HEK293 (cell line): ENCODE data around the gene PPP1R11.

Experiments
- AEBP2 ChIP-seq: fragments of 450-650 bp; formaldehyde crosslinking; IDR thresholded peaks from 2 replicates; pipeline ENCODE4 v1.5.1; 2016; ENCODE audit warnings: missing biosample characterization, missing genetic modification characterization, borderline replicate concordance
- HOXC10 ChIP-seq: sonication (generic); formaldehyde crosslinking; IDR thresholded peaks from 2 replicates; pipeline ENCODE4 v1.8.1; 2023; ENCODE audit warnings: mild to moderate bottlenecking, missing genetic modification reagents
- IKZF3 ChIP-seq: fragments of 450-650 bp; IDR thresholded peaks from 2 replicates; pipeline ENCODE4 v1.5.0; 2018; ENCODE audit warnings: missing biosample characterization, mild to moderate bottlenecking, missing genetic modification characterization, moderate library complexity
- PRDM1 ChIP-seq: fragments of 450-650 bp; formaldehyde crosslinking; IDR thresholded peaks from 2 replicates; pipeline ENCODE4; 2016; ENCODE audit warnings: missing biosample characterization, missing genetic modification characterization
- TRIM28 ChIP-seq: IDR thresholded peaks from 2 replicates; pipeline ENCODE4 v1.6.1; 2011; ENCODE audit warnings: low read length, control low read depth, borderline replicate concordance
- ZBTB7A ChIP-seq: fragments of 450-650 bp; formaldehyde crosslinking; IDR thresholded peaks from 2 replicates; pipeline ENCODE4 v1.5.1; 2016; ENCODE audit warnings: low read depth, missing biosample characterization, missing genetic modification characterization
- ZEB2 ChIP-seq: fragments of 450-650 bp; formaldehyde crosslinking; IDR thresholded peaks from 2 replicates; pipeline ENCODE4 v1.5.1; 2016; ENCODE audit warnings: missing biosample characterization, missing genetic modification characterization
- ZIC2 ChIP-seq: fragments of 450-650 bp; formaldehyde crosslinking; IDR thresholded peaks from 2 replicates; pipeline ENCODE4 v1.5.1; 2016; ENCODE audit warnings: missing biosample characterization, missing genetic modification characterization
- ZNF155 ChIP-seq: fragments of 450-650 bp; formaldehyde crosslinking; IDR thresholded peaks from 2 replicates; pipeline ENCODE4 v1.5.1; 2016; ENCODE audit warnings: missing biosample characterization, missing genetic modification characterization
- ZNF169 ChIP-seq: fragments of 450-650 bp; formaldehyde crosslinking; IDR thresholded peaks from 2 replicates; pipeline ENCODE4 v1.5.1; 2016; ENCODE audit warnings: missing biosample characterization, missing genetic modification characterization
- ZNF19 ChIP-seq: fragments of 450-650 bp; formaldehyde crosslinking; IDR thresholded peaks from 2 replicates; pipeline ENCODE4; 2016; ENCODE audit warnings: missing biosample characterization, missing genetic modification characterization, low read depth
- ZNF214 ChIP-seq: fragments of 450-650 bp; formaldehyde crosslinking; IDR thresholded peaks from 2 replicates; pipeline ENCODE4 v1.5.1; 2017; ENCODE audit warnings: missing biosample characterization, mild to moderate bottlenecking, missing genetic modification characterization, borderline replicate concordance
- ZNF223 ChIP-seq: fragments of 450-650 bp; formaldehyde crosslinking; IDR thresholded peaks from 2 replicates; pipeline ENCODE4 v1.5.1; 2016; ENCODE audit warnings: missing biosample characterization, missing genetic modification characterization
- ZNF341 ChIP-seq: fragments of 450-650 bp; formaldehyde crosslinking; IDR thresholded peaks from 2 replicates; pipeline ENCODE4; 2016; ENCODE audit warnings: low read depth, missing biosample characterization, missing genetic modification characterization
- ZNF350 ChIP-seq: fragments of 450-650 bp; formaldehyde crosslinking; IDR thresholded peaks from 2 replicates; pipeline ENCODE4 v1.5.0; 2017; ENCODE audit warnings: missing biosample characterization, mild to moderate bottlenecking, missing genetic modification characterization
- ZNF37A ChIP-seq: fragments of 450-650 bp; IDR thresholded peaks from 2 replicates; pipeline ENCODE4 v1.5.1; 2018; ENCODE audit warnings: missing biosample characterization, missing genetic modification characterization
- ZNF394 ChIP-seq: fragments of 450-650 bp; formaldehyde crosslinking; IDR thresholded peaks from 2 replicates; pipeline ENCODE4 v1.5.1; 2016; ENCODE audit warnings: missing biosample characterization, missing genetic modification characterization, mild to moderate bottlenecking, moderate library complexity, borderline replicate concordance
- ZNF48 ChIP-seq: fragments of 450-650 bp; formaldehyde crosslinking; IDR thresholded peaks from 2 replicates; pipeline ENCODE4 v1.5.1; 2016; ENCODE audit warnings: missing biosample characterization, missing genetic modification characterization
- ZNF529 ChIP-seq: fragments of 450-650 bp; formaldehyde crosslinking; IDR thresholded peaks from 2 replicates; pipeline ENCODE4 v1.5.1; 2017; ENCODE audit warnings: missing genetic modification characterization, missing biosample characterization; ENCODE audit not compliant: insufficient replicate concordance
- ZNF530 ChIP-seq: fragments of 450-650 bp; formaldehyde crosslinking; IDR thresholded peaks from 2 replicates; pipeline ENCODE4 v1.5.1; 2016; ENCODE audit warnings: low read depth, missing biosample characterization, missing genetic modification characterization
- ZNF548 ChIP-seq: fragments of 450-650 bp; formaldehyde crosslinking; IDR thresholded peaks from 2 replicates; pipeline ENCODE4 v1.5.1; 2016; ENCODE audit warnings: missing biosample characterization, missing genetic modification characterization
- ZNF600 ChIP-seq: fragments of 450-650 bp; formaldehyde crosslinking; IDR thresholded peaks from 2 replicates; pipeline ENCODE4 v1.5.1; 2016; ENCODE audit warnings: missing biosample characterization, missing genetic modification characterization
- ZNF624 ChIP-seq: fragments of 450-650 bp; formaldehyde crosslinking; IDR thresholded peaks from 2 replicates; pipeline ENCODE4 v1.5.1; 2017; ENCODE audit warnings: missing biosample characterization, missing genetic modification characterization
- ZNF626 ChIP-seq: fragments of 450-650 bp; sonication (Bioruptor Pico); formaldehyde crosslinking; IDR thresholded peaks from 2 replicates; pipeline ENCODE4 v1.5.1; 2018; ENCODE audit warnings: missing biosample characterization, missing genetic modification characterization, inconsistent platforms
- ZNF629 ChIP-seq: fragments of 450-650 bp; formaldehyde crosslinking; IDR thresholded peaks from 2 replicates; pipeline ENCODE4 v1.5.1; 2017; ENCODE audit warnings: missing biosample characterization, missing genetic modification characterization
- ZNF776 ChIP-seq: fragments of 450-650 bp; formaldehyde crosslinking; IDR thresholded peaks from 2 replicates; pipeline ENCODE4 v1.5.0; 2017; ENCODE audit warnings: missing biosample characterization, missing genetic modification characterization, borderline replicate concordance
- ZNF785 ChIP-seq: fragments of 450-650 bp; formaldehyde crosslinking; IDR thresholded peaks from 2 replicates; pipeline ENCODE4 v1.5.1; 2016; ENCODE audit warnings: missing biosample characterization, missing genetic modification characterization
- TF ChIP-seq, protein P1 (sequence below): fragments of 450-650 bp; formaldehyde crosslinking; IDR thresholded peaks from 2 replicates; pipeline ENCODE4 v1.5.1; 2017; ENCODE audit warnings: missing biosample characterization, missing genetic modification characterization
- TF ChIP-seq, protein P2 (sequence below): fragments of 450-650 bp; formaldehyde crosslinking; IDR thresholded peaks from 2 replicates; pipeline ENCODE4 v1.5.1; 2016; ENCODE audit warnings: missing biosample characterization, missing genetic modification characterization
- TF ChIP-seq, protein P3 (sequence below): fragments of 450-650 bp; formaldehyde crosslinking; conservative IDR thresholded peaks from 2 replicates; pipeline ENCODE4 v1.5.1; 2016; ENCODE audit warnings: low read depth, missing biosample characterization, missing genetic modification characterization

The PPP1R11 gene

DNA sequence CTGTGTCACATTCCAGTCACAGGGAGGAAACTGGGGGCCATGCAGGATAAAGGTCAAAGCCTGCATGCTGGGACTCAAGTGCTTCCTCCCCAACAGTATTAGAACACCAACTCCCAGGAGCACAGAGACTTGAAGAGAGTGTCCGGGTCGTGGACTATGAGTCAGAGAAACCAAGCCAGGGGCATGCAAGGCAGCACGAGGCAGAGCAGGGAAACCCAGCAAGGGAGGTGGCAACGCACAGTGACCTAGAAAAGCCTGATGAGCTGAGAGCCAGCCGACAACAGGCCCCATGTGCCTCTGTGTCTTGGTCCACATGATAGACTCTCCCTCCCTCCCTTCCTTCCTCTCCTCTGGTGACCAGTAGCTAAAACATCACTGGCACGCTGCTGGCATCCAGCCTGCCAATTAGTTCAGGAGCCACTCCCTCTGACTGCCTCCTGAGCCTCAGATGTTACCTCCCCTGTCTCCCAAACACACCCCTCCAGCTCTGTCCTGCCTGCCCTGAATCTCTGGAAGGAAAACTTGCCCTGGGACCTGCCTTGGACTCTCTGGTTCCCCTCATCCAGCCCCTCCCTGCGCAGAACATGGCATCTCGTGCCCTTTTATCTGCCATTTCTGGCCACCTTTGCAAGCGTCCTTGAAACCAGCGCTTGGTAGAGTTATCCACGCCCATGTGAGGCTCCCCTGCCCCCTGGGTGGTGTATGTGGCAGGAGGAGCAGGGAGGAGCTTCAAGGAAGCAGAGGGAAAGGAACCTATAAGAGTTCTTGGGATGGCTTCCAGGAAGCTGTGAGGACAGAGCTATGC is 24.8 kb downstream of the PPP1R11 start (continued):
- no peak for TF ChIP-seq HOXC10
- TF ChIP-seq, protein P1, sequence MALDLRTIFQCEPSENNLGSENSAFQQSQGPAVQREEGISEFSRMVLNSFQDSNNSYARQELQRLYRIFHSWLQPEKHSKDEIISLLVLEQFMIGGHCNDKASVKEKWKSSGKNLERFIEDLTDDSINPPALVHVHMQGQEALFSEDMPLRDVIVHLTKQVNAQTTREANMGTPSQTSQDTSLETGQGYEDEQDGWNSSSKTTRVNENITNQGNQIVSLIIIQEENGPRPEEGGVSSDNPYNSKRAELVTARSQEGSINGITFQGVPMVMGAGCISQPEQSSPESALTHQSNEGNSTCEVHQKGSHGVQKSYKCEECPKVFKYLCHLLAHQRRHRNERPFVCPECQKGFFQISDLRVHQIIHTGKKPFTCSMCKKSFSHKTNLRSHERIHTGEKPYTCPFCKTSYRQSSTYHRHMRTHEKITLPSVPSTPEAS (tag by site-specific recombination), result no peak
- TF ChIP-seq ZNF155 (tag by site-specific recombination), result no peak
- TF ChIP-seq ZNF169 (tag by site-specific recombination), result no peak
- TF ChIP-seq AEBP2 (tag by site-specific recombination), result no peak
- no peak for TF ChIP-seq ZNF626
- TF ChIP-seq ZNF48 (tag by site-specific recombination), result no peak
- no peak for TF ChIP-seq ZNF785 (tag by site-specific recombination)
- TF ChIP-seq ZEB2 (tag by site-specific recombination), result no peak
- peak; percentile 12; the same call in 1 of the 2 replicates for TF ChIP-seq ZIC2 (tag by site-specific recombination)
- TF ChIP-seq ZNF548 (tag by site-specific recombination), result no peak
- TF ChIP-seq, protein P2, sequence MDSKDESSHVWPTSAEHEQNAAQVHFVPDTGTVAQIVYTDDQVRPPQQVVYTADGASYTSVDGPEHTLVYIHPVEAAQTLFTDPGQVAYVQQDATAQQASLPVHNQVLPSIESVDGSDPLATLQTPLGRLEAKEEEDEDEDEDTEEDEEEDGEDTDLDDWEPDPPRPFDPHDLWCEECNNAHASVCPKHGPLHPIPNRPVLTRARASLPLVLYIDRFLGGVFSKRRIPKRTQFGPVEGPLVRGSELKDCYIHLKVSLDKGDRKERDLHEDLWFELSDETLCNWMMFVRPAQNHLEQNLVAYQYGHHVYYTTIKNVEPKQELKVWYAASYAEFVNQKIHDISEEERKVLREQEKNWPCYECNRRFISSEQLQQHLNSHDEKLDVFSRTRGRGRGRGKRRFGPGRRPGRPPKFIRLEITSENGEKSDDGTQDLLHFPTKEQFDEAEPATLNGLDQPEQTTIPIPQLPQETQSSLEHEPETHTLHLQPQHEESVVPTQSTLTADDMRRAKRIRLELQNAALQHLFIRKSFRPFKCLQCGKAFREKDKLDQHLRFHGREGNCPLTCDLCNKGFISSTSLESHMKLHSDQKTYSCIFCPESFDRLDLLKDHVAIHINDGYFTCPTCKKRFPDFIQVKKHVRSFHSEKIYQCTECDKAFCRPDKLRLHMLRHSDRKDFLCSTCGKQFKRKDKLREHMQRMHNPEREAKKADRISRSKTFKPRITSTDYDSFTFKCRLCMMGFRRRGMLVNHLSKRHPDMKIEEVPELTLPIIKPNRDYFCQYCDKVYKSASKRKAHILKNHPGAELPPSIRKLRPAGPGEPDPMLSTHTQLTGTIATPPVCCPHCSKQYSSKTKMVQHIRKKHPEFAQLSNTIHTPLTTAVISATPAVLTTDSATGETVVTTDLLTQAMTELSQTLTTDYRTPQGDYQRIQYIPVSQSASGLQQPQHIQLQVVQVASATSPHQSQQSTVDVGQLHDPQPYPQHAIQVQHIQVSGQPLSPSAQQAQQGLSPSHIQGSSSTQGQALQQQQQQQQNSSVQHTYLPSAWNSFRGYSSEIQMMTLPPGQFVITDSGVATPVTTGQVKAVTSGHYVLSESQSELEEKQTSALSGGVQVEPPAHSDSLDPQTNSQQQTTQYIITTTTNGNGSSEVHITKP (tag by site-specific recombination), result no peak
- TF ChIP-seq ZNF776 (tag by site-specific recombination), result no peak
- no peak for TF ChIP-seq ZNF37A
- 0 out of 2 replicates have a peak, but pooled peaks have one; percentile 28 for TF ChIP-seq ZNF341 (tag by site-specific recombination)
- TF ChIP-seq ZNF394, result no peak
- TF ChIP-seq ZNF350 (tag by site-specific recombination), result no peak
- TF ChIP-seq ZNF214, result no peak
- no peak for TF ChIP-seq ZNF529 (tag by site-specific recombination)
- no peak for TF ChIP-seq ZNF19 (tag by site-specific recombination)
- no peak for TF ChIP-seq ZNF223
- TF ChIP-seq ZNF629 (tag by site-specific recombination), result no peak
- TF ChIP-seq IKZF3 (tag by site-specific recombination), result no peak
- peak; percentile 75 for TF ChIP-seq ZNF600 (tag by site-specific recombination)
- no peak for TF ChIP-seq PRDM1 (tag by site-specific recombination)
- TF ChIP-seq TRIM28, result no peak
- TF ChIP-seq, protein P3, sequence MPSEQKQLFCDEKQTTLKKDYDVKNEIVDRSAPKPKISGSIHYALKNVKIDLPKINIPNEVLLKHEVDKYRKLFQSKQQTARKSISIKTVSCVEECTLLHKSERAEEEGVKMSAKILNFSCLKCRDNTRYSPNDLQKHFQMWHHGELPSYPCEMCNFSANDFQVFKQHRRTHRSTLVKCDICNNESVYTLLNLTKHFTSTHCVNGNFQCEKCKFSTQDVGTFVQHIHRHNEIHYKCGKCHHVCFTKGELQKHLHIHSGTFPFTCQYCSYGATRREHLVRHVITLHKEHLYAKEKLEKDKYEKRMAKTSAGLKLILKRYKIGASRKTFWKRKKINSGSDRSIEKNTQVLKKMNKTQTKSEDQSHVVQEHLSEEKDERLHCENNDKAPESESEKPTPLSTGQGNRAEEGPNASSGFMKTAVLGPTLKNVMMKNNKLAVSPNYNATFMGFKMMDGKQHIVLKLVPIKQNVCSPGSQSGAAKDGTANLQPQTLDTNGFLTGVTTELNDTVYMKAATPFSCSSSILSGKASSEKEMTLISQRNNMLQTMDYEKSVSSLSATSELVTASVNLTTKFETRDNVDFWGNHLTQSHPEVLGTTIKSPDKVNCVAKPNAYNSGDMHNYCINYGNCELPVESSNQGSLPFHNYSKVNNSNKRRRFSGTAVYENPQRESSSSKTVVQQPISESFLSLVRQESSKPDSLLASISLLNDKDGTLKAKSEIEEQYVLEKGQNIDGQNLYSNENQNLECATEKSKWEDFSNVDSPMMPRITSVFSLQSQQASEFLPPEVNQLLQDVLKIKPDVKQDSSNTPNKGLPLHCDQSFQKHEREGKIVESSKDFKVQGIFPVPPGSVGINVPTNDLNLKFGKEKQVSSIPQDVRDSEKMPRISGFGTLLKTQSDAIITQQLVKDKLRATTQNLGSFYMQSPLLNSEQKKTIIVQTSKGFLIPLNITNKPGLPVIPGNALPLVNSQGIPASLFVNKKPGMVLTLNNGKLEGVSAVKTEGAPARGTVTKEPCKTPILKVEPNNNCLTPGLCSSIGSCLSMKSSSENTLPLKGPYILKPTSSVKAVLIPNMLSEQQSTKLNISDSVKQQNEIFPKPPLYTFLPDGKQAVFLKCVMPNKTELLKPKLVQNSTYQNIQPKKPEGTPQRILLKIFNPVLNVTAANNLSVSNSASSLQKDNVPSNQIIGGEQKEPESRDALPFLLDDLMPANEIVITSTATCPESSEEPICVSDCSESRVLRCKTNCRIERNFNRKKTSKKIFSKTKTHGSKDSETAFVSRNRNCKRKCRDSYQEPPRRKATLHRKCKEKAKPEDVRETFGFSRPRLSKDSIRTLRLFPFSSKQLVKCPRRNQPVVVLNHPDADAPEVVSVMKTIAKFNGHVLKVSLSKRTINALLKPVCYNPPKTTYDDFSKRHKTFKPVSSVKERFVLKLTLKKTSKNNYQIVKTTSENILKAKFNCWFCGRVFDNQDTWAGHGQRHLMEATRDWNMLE (tag by site-specific recombination), result no peak
- TF ChIP-seq ZBTB7A (tag by site-specific recombination), result no peak
- TF ChIP-seq ZNF624 (tag by site-specific recombination), result no peak
- TF ChIP-seq ZNF530, result no peak
